PFSK-1 (cell line): ENCODE data around the gene PSMA3.

Source experiments
- FOXP2 ChIP-seq: optimal IDR thresholded peaks from 2 replicates; pipeline ENCODE3; 2011; ENCODE audit warnings: borderline replicate concordance, control low read depth, inconsistent platforms; ENCODE audit not compliant: insufficient read depth; ENCODE audit errors: extremely low read length, extremely low read depth
- POLR2AphosphoS5 ChIP-seq: IDR thresholded peaks from 2 replicates; pipeline ENCODE4 v1.6.1; 2012; ENCODE audit warnings: low read depth, mild to moderate bottlenecking, control low read depth, low read length, moderate library complexity
- SIN3A ChIP-seq: IDR thresholded peaks from 2 replicates; pipeline ENCODE4 v1.6.1; 2012; ENCODE audit warnings: mild to moderate bottlenecking, low read length, moderate library complexity, borderline replicate concordance; ENCODE audit not compliant: insufficient read depth
- TAF1 ChIP-seq: IDR thresholded peaks from 2 replicates; pipeline ENCODE4 v1.6.1; 2012; ENCODE audit warnings: low read length, control low read depth, borderline replicate concordance; ENCODE audit not compliant: insufficient read depth

DNA sequence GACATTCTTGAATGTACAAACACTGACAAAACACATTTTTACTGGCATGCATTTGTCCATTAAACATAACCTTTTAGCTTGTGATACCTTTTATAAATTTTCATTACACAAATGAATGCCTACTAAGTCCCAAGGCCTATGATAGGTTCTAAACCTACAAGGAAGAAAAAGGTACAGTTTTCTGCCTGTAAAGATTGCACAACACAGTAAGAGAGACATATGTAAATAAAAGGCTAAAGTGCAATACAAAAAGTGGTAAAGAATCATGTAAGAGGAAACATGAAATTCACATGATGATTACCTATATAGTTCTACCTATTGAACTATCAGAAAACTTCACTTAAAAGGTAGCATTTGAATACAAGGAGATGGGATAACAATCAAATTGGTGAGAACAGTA is 39.1 kb downstream of the PSMA3 start:
- TF ChIP-seq POLR2AphosphoS5 (no peak), TAF1 (no peak), SIN3A (no peak), FOXP2 (no peak)
